GM12892 (cell line): ENCODE data around the gene C10orf90.

Experiments used
- DNase-seq: peaks from one replicate; pipeline ENCODE4 v3.0.0; 2011; ENCODE audit not compliant: insufficient read length
- FAIRE-seq: peaks from 2 replicates; lab custom pipeline; 2011; peaks lifted over from hg19 to GRCh38; lab: Jason Lieb, UNC
- POLR2A ChIP-seq: IDR thresholded peaks from 2 replicates; pipeline ENCODE4 v1.6.1; 2011; ENCODE audit warnings: low read depth, low read length, control low read depth
- POLR2AphosphoS5 ChIP-seq: IDR thresholded peaks from 2 replicates; pipeline ENCODE4 v1.6.1; 2011; ENCODE audit warnings: low read depth, low read length, control low read depth
- TAF1 ChIP-seq: IDR thresholded peaks from 2 replicates; pipeline ENCODE4 v1.6.1; 2011; ENCODE audit warnings: low read depth, mild to moderate bottlenecking, control low read depth, low read length, borderline replicate concordance

C10orf90 gene

GRCh38 chr10:126421756-126422256 is 248.7 kb downstream of the C10orf90 start:
- TF ChIP-seq POLR2A (no peak), TAF1 (no peak), POLR2AphosphoS5 (no peak)
- FAIRE-seq, result no peak
- no peak for DNase-seq

DNA sequence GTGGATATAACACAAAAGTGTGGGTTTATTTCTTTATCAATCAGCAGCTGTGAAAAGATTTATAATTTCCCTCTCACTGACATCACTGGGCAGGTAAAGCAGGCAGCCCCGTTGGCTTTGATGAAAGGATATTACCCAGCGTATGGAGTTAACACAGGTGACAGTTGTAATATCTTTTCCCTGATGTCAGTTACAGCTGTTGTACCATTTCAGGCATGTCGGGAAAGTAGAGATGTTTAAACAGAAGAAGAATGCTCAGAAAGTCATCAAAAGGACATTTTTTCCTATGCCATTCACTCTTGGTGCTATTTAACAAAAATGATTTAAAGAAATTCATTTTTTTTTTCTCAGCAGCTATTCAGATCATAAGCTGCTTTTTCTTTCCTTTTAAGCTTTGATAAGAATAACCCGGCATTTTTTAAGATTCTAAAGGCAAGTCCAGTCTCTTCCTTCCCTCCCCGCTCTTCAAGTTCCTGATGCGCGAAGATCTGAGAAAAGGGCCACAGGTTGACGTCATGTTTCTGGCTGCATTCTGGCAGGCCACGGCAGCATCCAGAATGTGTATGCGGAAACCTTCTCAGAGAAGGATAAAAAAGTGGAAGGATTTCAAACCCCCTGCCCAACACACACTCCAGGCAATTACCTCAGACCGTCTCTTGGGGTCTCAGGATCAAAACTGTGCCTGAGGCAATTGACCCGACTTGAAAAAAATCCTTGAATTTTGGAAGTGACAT is 249.8 kb downstream of the C10orf90 start:
- FAIRE-seq, result no peak
- DNase-seq, result no peak

DNA sequence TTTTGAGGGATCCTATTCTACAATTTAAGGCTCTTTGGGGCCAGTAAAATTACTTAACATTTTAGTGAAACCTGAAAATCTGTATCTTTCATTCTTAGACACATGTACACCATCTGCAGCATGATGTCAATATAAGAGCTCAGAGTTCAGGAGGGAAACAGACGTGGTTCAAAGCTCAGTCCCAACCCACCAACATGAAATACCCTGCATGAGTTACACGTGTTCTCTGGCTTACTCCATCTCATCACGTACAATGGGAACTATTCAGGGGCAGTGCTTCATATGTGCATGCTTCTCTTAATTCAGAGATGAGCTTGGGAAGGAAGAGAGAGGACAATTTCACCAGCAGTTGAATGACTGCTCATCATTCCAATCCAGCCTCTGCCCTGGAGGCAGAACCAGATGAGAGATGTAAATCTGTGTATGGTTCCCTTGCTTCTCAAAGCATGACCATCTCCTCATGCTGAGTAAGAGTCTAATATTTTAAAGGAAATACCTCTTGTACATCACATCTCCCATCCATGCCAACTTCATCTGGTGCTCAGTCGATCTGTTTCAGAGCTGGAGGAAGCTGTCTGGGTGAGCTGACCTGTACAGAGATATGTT is 253.2 kb downstream of the C10orf90 start:
- no peak for TF ChIP-seq TAF1
- no peak for TF ChIP-seq POLR2AphosphoS5
- no peak for TF ChIP-seq POLR2A
- no peak for DNase-seq
- FAIRE-seq, result no peak

More for the DNA sequence above, 249.8 kb downstream of the C10orf90 start:
- TF ChIP-seq TAF1, result no peak
- TF ChIP-seq POLR2AphosphoS5, result no peak
- no peak for TF ChIP-seq POLR2A

- TF ChIP-seq TAF1 (no peak), POLR2AphosphoS5 (no peak)
- DNase-seq (no peak), FAIRE-seq (no peak)
These were observed 260.7 kb downstream of the C10orf90 start for GRCh38 chr10:126409821-126410220.

GRCh38 chr10:126408953-126409641 is 261.4 kb downstream of the C10orf90 start:
- DNase-seq (no peak), FAIRE-seq (no peak)
- TF ChIP-seq POLR2AphosphoS5 (no peak), TAF1 (no peak), POLR2A (no peak)

DNA sequence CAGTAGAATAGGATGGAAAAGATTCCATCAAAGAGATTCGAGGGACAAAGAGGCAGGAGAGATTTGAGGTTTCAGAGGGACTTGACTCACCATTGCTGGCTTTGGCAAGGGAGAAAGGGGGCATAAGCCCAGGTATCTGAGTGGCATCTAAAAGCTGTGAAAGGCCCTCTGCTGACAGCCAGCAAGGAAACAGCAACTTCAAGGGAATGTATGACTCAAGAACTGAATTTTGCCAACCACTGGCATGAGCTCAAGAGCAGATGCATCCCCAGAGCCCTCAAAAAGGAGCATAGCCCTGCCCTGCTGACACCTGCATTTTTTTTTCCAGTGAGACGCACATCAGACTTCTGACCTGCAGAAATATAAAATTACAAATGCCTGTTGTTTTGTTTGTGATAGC is 262.7 kb downstream of the C10orf90 start:
- DNase-seq (no peak), FAIRE-seq (no peak)
- no peak for TF ChIP-seq POLR2A
- no peak for TF ChIP-seq TAF1
- TF ChIP-seq POLR2AphosphoS5, result no peak

DNA sequence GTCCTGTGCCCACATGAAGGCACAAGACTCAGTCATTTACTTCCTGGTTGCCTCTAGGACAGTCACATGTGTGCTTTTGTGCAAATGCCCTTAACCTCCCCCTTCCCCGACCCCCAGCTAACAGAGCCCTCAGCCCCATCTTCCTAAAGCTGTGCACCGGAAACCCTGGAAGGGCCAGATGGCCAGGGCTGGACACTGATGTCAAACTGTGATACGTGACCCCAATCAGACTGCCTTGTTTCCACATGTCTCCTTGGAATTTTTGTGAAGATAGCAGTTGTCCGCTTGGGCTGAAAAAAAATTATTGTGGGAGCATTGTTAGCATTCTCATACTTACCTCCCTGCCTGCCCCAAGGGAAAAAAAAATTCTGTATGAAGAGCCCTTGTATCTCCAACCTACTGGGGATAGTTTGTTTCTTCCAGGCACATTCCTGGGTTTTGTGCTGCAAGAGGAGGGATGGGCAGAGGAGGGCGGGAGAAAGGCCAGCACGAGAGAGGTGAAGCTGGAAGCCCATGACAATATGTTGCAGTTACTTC is 265.2 kb downstream of the C10orf90 start:
- TF ChIP-seq POLR2AphosphoS5, result no peak
- no peak for TF ChIP-seq TAF1
- TF ChIP-seq POLR2A, result no peak
- DNase-seq (no peak), FAIRE-seq (no peak)

GRCh38 chr10:126402721-126403695 is 267.5 kb downstream of the C10orf90 start:
- no peak for FAIRE-seq

GRCh38 chr10:126400641-126401040 is 269.9 kb downstream of the C10orf90 start:
- TF ChIP-seq POLR2AphosphoS5 (no peak), POLR2A (no peak), TAF1 (no peak)
- DNase-seq (no peak), FAIRE-seq (no peak)

More at GRCh38 chr10:126402721-126403695, 267.5 kb downstream of the C10orf90 start:
- TF ChIP-seq POLR2AphosphoS5 (no peak), POLR2A (no peak), TAF1 (no peak)
- no peak for DNase-seq

DNA sequence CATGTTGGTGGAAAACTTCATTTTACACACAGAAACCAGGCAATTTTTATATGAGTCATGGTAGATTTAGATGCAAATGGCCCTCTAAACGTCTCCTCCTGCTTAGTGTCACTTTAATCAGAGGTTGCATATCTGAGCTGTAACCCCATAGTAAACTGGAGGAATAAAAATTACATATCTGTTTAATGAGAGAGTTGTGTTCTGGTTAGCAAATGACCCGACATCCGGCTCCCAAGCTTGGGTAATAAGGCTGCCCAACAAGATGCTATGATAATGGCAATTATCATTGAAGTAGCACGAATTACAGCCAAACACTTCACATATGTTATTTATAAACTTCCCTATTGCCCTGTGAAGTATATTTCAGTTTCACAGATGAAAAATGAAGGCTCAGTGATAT is 271.6 kb downstream of the C10orf90 start:
- no peak for TF ChIP-seq POLR2A
- no peak for TF ChIP-seq TAF1
- no peak for TF ChIP-seq POLR2AphosphoS5
- DNase-seq, result no peak
- FAIRE-seq, result no peak

DNA sequence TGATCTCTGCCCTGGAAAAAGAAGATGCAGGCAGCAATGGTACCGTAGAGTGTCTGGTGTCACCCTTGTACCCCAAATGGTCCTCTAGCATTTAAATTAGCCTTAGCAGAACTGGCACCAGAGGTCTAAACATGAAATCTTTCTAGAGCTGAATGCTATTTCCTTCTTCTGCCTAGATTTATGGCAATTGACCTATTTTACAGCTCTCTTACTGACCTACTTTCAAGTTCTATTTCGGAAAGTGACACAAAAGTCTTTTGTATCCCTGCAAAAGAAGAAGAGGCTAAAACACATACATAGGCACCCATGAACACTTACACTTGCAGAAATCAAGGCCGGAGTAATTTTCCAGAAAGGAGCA is 272.1 kb downstream of the C10orf90 start:
- DNase-seq (no peak), FAIRE-seq (no peak)
- no peak for TF ChIP-seq POLR2A
- TF ChIP-seq TAF1, result no peak
- TF ChIP-seq POLR2AphosphoS5, result no peak
